GM19468 (cell line): ENCODE measurements around the gene ATRNL1.
A peak's percentile ranks its signal among the peaks of the same experiment; 100 is the strongest.

Experiments
- ATAC-seq: cut with Tn5 transposase; IDR thresholded peaks from one replicate; pipeline ENCODE4 v1.9.1; 2021; ENCODE audit warnings: mild to moderate bottlenecking, moderate library complexity, moderate number of reproducible peaks; ENCODE audit not compliant: unreplicated experiment; ENCODE audit errors: extremely low read depth

Gene ATRNL1

GRCh38 chr10:115093286-115093775 lies at the start of gene ATRNL1:
Gene ATRNL1, plus strand, starts transcription at chr10:115093365. Its CDS starts 386 bp downstream, at chr10:115093751.
- peak; percentile 29 for ATAC-seq

- ATAC-seq = no peak
Observed at GRCh38 chr10:115043719-115044118, 49.4 kb upstream of the ATRNL1 start.

GRCh38 chr10:115044891-115045290 lies 48.3 kb upstream of the ATRNL1 start:
- ATAC-seq = no peak

- no peak for ATAC-seq
Observed at GRCh38 chr10:115045499-115045898, 47.7 kb upstream of the ATRNL1 start.

- ATAC-seq = no peak
Observed at GRCh38 chr10:115046686-115047236, 46.4 kb upstream of the ATRNL1 start.

GRCh38 chr10:115047705-115048104 lies 45.5 kb upstream of the ATRNL1 start:
- ATAC-seq = no peak

GRCh38 chr10:115049318-115049717 lies 43.8 kb upstream of the ATRNL1 start:
- ATAC-seq = no peak

GRCh38 chr10:115049960-115050359 lies 43.2 kb upstream of the ATRNL1 start:
- ATAC-seq = no peak

- no peak for ATAC-seq
Observed at GRCh38 chr10:115050375-115051010, 42.7 kb upstream of the ATRNL1 start.

- no peak for ATAC-seq
Observed at GRCh38 chr10:115051216-115051615, 41.9 kb upstream of the ATRNL1 start.

- no peak for ATAC-seq
Observed at GRCh38 chr10:115052226-115052625, 40.9 kb upstream of the ATRNL1 start.

- ATAC-seq = no peak
Observed at GRCh38 chr10:115052728-115053127, 40.4 kb upstream of the ATRNL1 start.

- ATAC-seq = no peak
Observed at GRCh38 chr10:115056186-115056585, 37.0 kb upstream of the ATRNL1 start.

GRCh38 chr10:115059301-115059898 lies 33.8 kb upstream of the ATRNL1 start:
- no peak for ATAC-seq

GRCh38 chr10:115063701-115064658 lies 29.2 kb upstream of the ATRNL1 start:
- no peak for ATAC-seq

GRCh38 chr10:115065801-115066200 lies 27.4 kb upstream of the ATRNL1 start:
- ATAC-seq = no peak

GRCh38 chr10:115066528-115066927 lies 26.6 kb upstream of the ATRNL1 start:
- ATAC-seq = no peak

GRCh38 chr10:115073796-115074195 lies 19.4 kb upstream of the ATRNL1 start:
- ATAC-seq = no peak

- no peak for ATAC-seq
Observed at GRCh38 chr10:115082506-115082905, 10.7 kb upstream of the ATRNL1 start.

- ATAC-seq = no peak
Observed at GRCh38 chr10:115084277-115084850, 8.8 kb upstream of the ATRNL1 start.
